ENCODE measurements around the gene LRMDA. TPM values are rescaled to one million over a fixed set of nuclear protein-coding genes. Genes with fewer than 3 reads are reported as not detected.

The LRMDA gene
- total and polyA plus RNA-seq, 2 donors (not counting 3 experiments of a cell fraction or from before 2014, with no cell fraction given) = 9.7 to 18.0 TPM

DNA sequence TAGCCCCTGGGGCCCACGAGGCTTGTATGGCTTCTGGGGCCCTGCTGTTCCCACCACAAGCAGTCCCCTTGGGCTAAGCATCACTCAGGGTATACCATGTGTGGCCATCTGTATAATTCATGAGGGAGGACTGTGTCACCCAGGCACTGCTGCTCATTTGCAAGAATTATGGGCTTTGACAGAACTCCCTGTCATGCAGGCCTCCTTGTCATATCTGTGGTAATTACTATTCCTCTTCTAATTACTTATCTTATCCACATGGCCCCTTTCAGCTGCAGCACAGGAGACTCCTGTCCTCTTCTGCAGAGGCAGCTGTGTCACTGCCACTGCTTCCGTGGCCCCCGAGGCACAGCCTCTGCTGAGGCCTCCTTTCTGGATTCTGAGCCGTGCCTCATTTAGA is 46.3 kb downstream of the LRMDA start:
- Histone ChIP-seq H3K4me1 (ENCODE audit: control insufficient read depth, extremely low read depth, insufficient read depth, low read length) (no peaks in the 10 kb centered on the region), H3K36me3 (ENCODE audit: control insufficient read depth in 2 of 2, extremely low read depth in 1 of 2, insufficient read depth in 2 of 2, low read length in 2 of 2) (no peaks in the 10 kb centered on the region), H3K9ac (replicated peaks; ENCODE audit: extremely low read depth, insufficient read depth, low read length) (no peak overlapping the region), H3K9me1 (replicated peaks; ENCODE audit: control insufficient read depth, extremely low read depth, insufficient read depth, low read length) (no peaks in the 10 kb centered on the region), H3K9me3 (replicated peaks; ENCODE audit: control insufficient read depth, insufficient read depth, low read length) (no peaks in the 10 kb centered on the region), H4K20me1 (replicated peaks; ENCODE audit: control insufficient read depth, extremely low read depth, insufficient read depth, low read length) (no peaks in the 10 kb centered on the region), H3K27ac (ENCODE audit: insufficient read depth, low read depth, low read length) (no peak overlapping the region), H3K4me3 (replicated peaks in 1 of 3; ENCODE audit: insufficient read depth in 1 of 3, low read depth in 1 of 3, low read length in 3 of 3) (no peak overlapping the region), H2AFZ (ENCODE audit: low read depth, low read length) (no peak overlapping the region), H3K27me3 (ENCODE audit: control insufficient read depth in 2 of 2, insufficient read depth in 2 of 2, low read length in 2 of 2) (no peaks in the 10 kb centered on the region), H3K79me2 (ENCODE audit: control insufficient read depth, insufficient read depth, low read length) (no peaks in the 10 kb centered on the region), H3K4me2 (ENCODE audit: insufficient read depth, low read length) (no peak overlapping the region)
- POLR2A ChIA-PET = no interaction called here
- no peak for FAIRE-seq
- no TSS peak for BruUV-seq (replicated peaks)
- intact Hi-C loops (cut with micrococcal nuclease) (no loop called here), dilution Hi-C loops (cut with MboI; ENCODE audit: extremely low pct_ligation_motif_present, low sequenced_read_pairs) (no loop called here)
- no peak for DNase-seq (ENCODE audit: low read depth, low spot score)
- TF ChIP-seq POLR2A (IDR thresholded peaks at IDR 0.05; ENCODE audit: low read depth, low read length) (no peak), MAX (IDR thresholded peaks at IDR 0.05; ENCODE audit: insufficient read depth, insufficient read length) (no peak), JUN (IDR thresholded peaks at IDR 0.05; ENCODE audit: borderline replicate concordance, insufficient read depth, insufficient read length, low read depth) (no peak)
- CTCF ChIA-PET = interaction anchor here (1.0 kb wide), 1 partner anchor 19 kb away, joined by 3 read pairs; no protein-coding TSS in a partner anchor

GRCh38 chr10:75480374-75480773 is 49.0 kb downstream of the LRMDA start:
- TF ChIP-seq JUN (IDR thresholded peaks at IDR 0.05; ENCODE audit: borderline replicate concordance, insufficient read depth, insufficient read length, low read depth) = no peak
- no peak for TF ChIP-seq POLR2AphosphoS5 (IDR thresholded peaks at IDR 0.05; ENCODE audit: insufficient read depth, low read depth, low read length)
- TF ChIP-seq FOS (IDR thresholded peaks at IDR 0.05; ENCODE audit: borderline replicate concordance, insufficient read depth, low read length) = no peak
- no peak for TF ChIP-seq POLR2A (IDR thresholded peaks at IDR 0.05; ENCODE audit: low read depth, low read length)
- TF ChIP-seq MYC (IDR thresholded peaks at IDR 0.05; ENCODE audit: low read depth, low read length) = no peak
- no peak for TF ChIP-seq MAX (IDR thresholded peaks at IDR 0.05; ENCODE audit: insufficient read depth, insufficient read length)
- no peaks in the 10 kb centered on the region for H3K9me3 ChIP-seq (replicated peaks; ENCODE audit: control insufficient read depth, insufficient read depth, low read length)
- no peaks in the 10 kb centered on the region for H3K4me1 ChIP-seq (ENCODE audit: control insufficient read depth, extremely low read depth, insufficient read depth, low read length)
- H3K27me3 ChIP-seq (ENCODE audit: control insufficient read depth in 2 of 2, insufficient read depth in 2 of 2, low read length in 2 of 2) = no peaks in the 10 kb centered on the region
- no peaks in the 10 kb centered on the region for H3K36me3 ChIP-seq (ENCODE audit: control insufficient read depth in 2 of 2, extremely low read depth in 1 of 2, insufficient read depth in 2 of 2, low read length in 2 of 2)
- ChIA-PET CTCF (no interaction called here), POLR2A (no interaction called here)
- no peak overlapping the region for H3K4me2 ChIP-seq (ENCODE audit: insufficient read depth, low read length)
- DNase-seq (ENCODE audit: low read depth, low spot score) = no peak
- BruUV-seq (replicated peaks) = no TSS peak
- H3K9me1 ChIP-seq (replicated peaks; ENCODE audit: control insufficient read depth, extremely low read depth, insufficient read depth, low read length) = no peaks in the 10 kb centered on the region
- FAIRE-seq = no peak
- H2AFZ ChIP-seq (ENCODE audit: low read depth, low read length) = no peak overlapping the region
- H3K9ac ChIP-seq (replicated peaks; ENCODE audit: extremely low read depth, insufficient read depth, low read length) = no peak overlapping the region
- no peaks in the 10 kb centered on the region for H3K79me2 ChIP-seq (ENCODE audit: control insufficient read depth, insufficient read depth, low read length)
- no peak overlapping the region for H3K27ac ChIP-seq (ENCODE audit: insufficient read depth, low read depth, low read length)
- H3K4me3 ChIP-seq (replicated peaks in 1 of 3; ENCODE audit: insufficient read depth in 1 of 3, low read depth in 1 of 3, low read length in 3 of 3) = no peak overlapping the region
- dilution Hi-C loops (cut with MboI; ENCODE audit: extremely low pct_ligation_motif_present, low sequenced_read_pairs) = no loop called here
- no peaks in the 10 kb centered on the region for H4K20me1 ChIP-seq (replicated peaks; ENCODE audit: control insufficient read depth, extremely low read depth, insufficient read depth, low read length)
- intact Hi-C loops (cut with micrococcal nuclease) = no loop called here
